SJSA1 (cell line): ENCODE measurements around the gene CSMD2. TPM values are rescaled to one million over a fixed set of nuclear protein-coding genes. Genes with fewer than 3 reads are reported as not detected.

Experiments
- DNase-seq, 2 experiments: peaks; one replicate each; pipeline ENCODE4 v3.0.0-alpha.2; 2015 to 2020; ENCODE audit warnings: low spot score in 2 of 2, low read depth in 1 of 2
- H3K27ac ChIP-seq: fragments of 250-450 bp; sonication (Bioruptor Pico); 2 replicates; pipeline ENCODE4 v1.5.1; 2020; ENCODE audit warnings: mild to moderate bottlenecking, moderate library complexity
- H3K27me3 ChIP-seq: fragments of 250-450 bp; sonication (Bioruptor Pico); replicated peaks from 2 replicates; pipeline ENCODE4 v1.5.1; 2020; ENCODE audit warnings: mild to moderate bottlenecking, moderate library complexity
- H3K36me3 ChIP-seq: fragments of 250-450 bp; sonication (Bioruptor Pico); 2 replicates; pipeline ENCODE4 v1.5.1; 2020; ENCODE audit warnings: mild to moderate bottlenecking
- H3K4me1 ChIP-seq: fragments of 250-450 bp; sonication (Bioruptor Pico); replicated peaks from 2 replicates; pipeline ENCODE4 v1.6.1; 2021; ENCODE audit warnings: mild to moderate bottlenecking
- H3K4me3 ChIP-seq: fragments of 250-450 bp; sonication (Bioruptor Pico); 2 replicates; pipeline ENCODE4 v1.5.1; 2020; ENCODE audit warnings: mild to moderate bottlenecking
- H3K9me3 ChIP-seq: fragments of 250-450 bp; sonication (Bioruptor Pico); replicated peaks from 2 replicates; pipeline ENCODE4 v1.5.1; 2020; ENCODE audit warnings: mild to moderate bottlenecking
- total RNA-seq: library from RNA; depleted of rRNA; stranded (reverse); fragments of >200 nt; shearing (Covaris generic); gene quantifications from 2 replicates; pipeline ENCODE4 v1.2.3, GENCODE V29; 2014

The CSMD2 gene
- total RNA-seq, 1 experiment from 2014 or later: 0.87 TPM

DNA sequence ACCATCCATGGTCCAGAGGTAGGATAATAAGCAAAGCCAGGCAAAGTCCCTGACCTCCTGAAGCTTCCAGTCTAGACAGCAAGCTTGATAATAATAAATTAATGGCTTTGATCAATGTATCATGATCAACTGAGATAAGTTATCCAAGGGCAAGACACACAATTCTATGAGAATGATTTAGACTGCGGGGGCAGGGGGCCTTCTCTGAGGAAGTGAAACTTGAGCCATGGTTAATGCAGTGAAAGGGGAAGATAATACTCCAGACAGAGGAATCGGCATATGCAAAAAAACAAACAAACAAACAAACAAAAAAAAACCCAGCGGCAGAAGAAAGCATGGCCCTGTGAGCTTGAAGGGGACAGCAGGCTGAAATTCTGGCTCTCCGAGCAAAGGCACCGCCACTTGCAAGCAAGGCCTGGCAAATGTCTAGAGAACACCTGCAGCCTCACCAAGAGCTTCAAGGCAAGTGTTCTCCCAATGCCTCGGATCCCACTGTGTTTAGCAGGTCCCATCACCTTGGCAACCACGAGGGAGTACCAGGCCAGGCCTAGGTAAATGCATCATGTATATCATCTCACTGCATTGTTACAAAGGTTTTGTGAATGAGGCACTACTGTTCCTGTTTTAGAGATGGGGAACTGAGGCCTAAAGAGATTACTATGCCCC is 24.9 kb downstream of the CSMD2 start:
- no peaks in the 10 kb centered on the region for H3K4me1 ChIP-seq
- H3K27me3 ChIP-seq: no peaks in the 10 kb centered on the region
- H3K27ac ChIP-seq: no peak overlapping the region
- H3K4me3 ChIP-seq: no peak overlapping the region
- no peaks in the 10 kb centered on the region for H3K36me3 ChIP-seq
- peak in 1 of 2 experiments; percentile 17 for DNase-seq
- H3K9me3 ChIP-seq: no peaks in the 10 kb centered on the region

DNA sequence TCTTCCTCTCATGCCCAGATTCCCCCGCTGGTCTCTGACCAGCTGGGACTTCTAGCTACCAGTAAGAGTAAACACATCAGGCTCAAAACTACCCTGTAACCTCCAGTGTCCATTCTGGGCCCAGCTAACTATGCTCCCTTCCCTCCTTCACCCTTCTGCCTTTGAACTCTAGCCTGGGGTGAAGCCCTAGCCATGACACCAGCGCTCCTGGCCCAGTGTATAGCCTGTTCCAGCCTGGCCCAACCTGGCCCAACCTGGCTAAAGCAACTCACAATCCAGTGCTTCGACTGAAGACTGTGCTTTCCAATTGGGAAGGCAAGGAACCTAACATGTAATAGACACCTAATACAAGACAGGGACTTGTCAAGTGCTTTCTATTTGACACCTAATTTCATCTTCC is 27.6 kb downstream of the CSMD2 start:
- no peaks in the 10 kb centered on the region for H3K27me3 ChIP-seq
- peak in 1 of 2 experiments; percentile 25 for DNase-seq

DNA sequence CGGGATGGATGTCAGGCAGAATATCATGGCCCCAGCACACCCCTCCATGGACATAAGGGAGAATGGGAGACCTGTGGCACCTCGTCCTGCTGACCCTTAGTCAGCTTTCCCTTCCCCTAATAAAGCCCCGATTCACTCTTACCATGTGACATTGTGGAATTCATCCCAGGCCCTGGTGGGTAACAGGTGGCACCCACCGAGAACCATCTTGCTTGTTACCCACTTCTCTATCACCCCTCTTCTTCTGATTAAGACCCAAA is 32.9 kb downstream of the CSMD2 start:
- Histone ChIP-seq H3K27me3 (no peaks in the 10 kb centered on the region), H3K36me3 (no peaks in the 10 kb centered on the region), H3K9me3 (no peaks in the 10 kb centered on the region)

More for the DNA sequence above, 27.6 kb downstream of the CSMD2 start:
- H3K4me1 ChIP-seq: no peaks in the 10 kb centered on the region
- no peak overlapping the region for H3K27ac ChIP-seq
- no peaks in the 10 kb centered on the region for H3K9me3 ChIP-seq
- H3K4me3 ChIP-seq: no peak overlapping the region
- H3K36me3 ChIP-seq: no peaks in the 10 kb centered on the region

DNA sequence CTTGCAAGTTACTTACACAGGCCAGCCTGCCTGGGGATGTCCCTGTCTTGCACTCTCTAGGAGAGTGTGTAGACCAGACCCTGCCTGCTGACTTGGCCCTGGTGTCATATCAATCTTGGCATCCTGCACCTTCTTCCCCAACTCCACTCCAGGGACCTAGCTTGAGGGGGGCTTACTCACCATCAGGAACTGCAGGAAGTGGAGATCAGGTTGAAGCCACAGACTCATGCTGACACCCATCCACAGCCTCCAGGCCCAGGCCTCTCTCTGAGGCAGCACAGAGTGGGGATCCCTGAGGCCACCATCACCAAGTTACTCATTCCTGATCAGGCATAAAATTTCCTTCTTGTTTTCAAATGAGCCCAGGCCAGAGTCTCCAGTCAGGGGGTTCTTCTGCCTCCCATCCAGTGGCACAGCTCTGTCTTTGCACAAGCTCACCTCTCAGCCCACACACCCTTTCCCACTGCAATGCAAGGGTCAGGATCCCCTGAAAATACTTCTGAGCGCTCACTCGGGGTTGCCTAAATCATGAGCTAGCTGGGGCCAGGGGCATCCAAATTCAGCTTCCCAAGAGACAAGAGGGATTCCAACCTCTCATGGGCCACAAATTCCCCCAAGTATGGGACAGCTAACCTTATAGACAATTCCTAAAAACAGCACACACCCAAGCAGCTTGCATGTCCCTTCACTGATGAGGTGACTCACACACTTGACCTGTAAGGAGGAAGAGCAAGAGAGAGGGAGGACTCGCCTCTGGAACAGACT is 33.5 kb downstream of the CSMD2 start:
- Histone ChIP-seq H3K36me3 (no peaks in the 10 kb centered on the region), H3K4me1 (no peaks in the 10 kb centered on the region), H3K27me3 (no peaks in the 10 kb centered on the region), H3K4me3 (no peak overlapping the region), H3K27ac (no peak overlapping the region), H3K9me3 (no peaks in the 10 kb centered on the region)
- DNase-seq: peak in 1 of 2 experiments; percentile 24

More for the DNA sequence above, 32.9 kb downstream of the CSMD2 start:
- DNase-seq: peak in 1 of 2 experiments; percentile 21
- H3K4me1 ChIP-seq: no peaks in the 10 kb centered on the region
- H3K27ac ChIP-seq: no peak overlapping the region
- H3K4me3 ChIP-seq: no peak overlapping the region

DNA sequence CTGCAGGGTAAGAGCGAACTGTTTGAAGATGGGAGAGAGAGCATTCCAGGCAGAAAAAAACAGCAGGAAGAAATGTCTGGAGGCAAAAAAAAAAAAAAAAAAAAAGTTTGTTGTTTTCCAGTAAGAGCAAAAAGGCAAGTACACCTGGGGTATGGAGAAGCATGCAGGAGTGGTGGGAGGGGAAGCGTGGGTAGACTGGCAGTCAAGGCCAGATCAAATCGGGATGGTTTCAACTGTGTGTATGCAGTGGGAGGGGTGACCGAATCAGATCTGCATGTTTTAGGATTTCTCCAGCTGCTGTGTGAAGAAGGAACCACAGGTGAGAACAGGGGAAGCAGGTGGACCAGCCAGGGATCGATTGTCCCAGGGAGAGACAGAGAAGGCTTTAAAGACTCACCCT is 34.7 kb downstream of the CSMD2 start:
- DNase-seq: peak in 1 of 2 experiments; percentile 19
- no peak overlapping the region for H3K27ac ChIP-seq
- H3K4me3 ChIP-seq: no peak overlapping the region
- no peaks in the 10 kb centered on the region for H3K4me1 ChIP-seq
- H3K9me3 ChIP-seq: no peaks in the 10 kb centered on the region
- H3K27me3 ChIP-seq: no peaks in the 10 kb centered on the region
- H3K36me3 ChIP-seq: no peaks in the 10 kb centered on the region

DNA sequence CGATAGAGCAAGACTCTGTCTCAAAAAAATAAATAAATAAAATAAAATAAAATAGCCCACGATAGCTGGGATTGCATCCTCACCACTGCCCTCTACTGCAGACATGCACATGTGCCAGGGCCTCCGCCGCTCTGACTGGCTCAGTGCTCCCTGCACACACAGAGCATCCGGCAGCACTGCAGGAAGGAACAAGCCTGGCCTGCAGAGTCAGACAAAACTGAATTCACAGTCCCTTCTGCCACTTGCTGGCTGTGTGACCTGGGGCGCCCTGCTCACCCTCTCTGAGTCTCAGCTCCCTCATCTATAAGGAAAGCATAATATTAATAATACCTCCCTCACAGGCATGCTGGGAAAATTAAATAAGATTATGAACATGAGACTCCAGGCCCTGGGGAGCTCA is 35.4 kb downstream of the CSMD2 start:
- Histone ChIP-seq H3K36me3 (no peaks in the 10 kb centered on the region), H3K4me3 (no peak overlapping the region), H3K4me1 (no peaks in the 10 kb centered on the region), H3K27ac (no peak overlapping the region), H3K27me3 (no peaks in the 10 kb centered on the region), H3K9me3 (no peaks in the 10 kb centered on the region)
- peak in 1 of 2 experiments; percentile 16 for DNase-seq

DNA sequence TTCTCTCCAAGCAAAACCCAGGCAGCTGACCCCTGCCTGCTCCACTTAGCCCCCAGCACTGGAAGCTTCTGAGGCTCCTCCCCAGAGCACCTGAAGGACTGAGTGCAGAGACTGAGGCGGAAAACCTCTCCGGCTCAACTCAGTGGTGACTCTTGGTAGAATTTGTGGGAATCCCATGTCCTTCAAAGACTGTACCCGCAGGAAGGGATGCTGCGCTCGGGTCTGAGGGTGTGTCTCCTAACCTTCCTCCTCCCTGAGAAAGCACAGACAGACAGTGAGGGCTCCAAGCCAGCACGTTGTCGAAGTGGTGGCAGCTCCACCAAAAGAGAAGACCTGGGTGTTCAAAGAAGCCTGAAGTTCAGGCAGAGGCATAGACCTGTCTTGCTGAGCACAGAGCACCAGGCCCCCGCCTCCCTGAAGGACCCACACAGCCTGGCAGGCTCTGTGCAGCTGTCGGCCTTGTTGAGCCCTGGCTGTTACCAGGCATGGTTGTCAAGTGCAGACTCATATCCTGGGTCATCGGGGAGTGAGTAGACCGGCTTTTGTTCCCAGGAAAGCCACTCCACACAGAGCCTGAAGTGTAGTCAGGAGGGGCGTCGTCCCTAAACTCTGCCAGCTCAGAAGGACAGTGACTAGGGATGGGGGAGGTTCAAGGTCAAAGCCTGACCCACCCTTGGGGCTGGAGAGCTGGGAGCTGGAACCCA is 36.7 kb downstream of the CSMD2 start:
- no peaks in the 10 kb centered on the region for H3K4me1 ChIP-seq
- no peak overlapping the region for H3K4me3 ChIP-seq
- no peaks in the 10 kb centered on the region for H3K9me3 ChIP-seq
- no peaks in the 10 kb centered on the region for H3K27me3 ChIP-seq
- DNase-seq: peak in 1 of 2 experiments; percentile 36
- no peaks in the 10 kb centered on the region for H3K36me3 ChIP-seq
- H3K27ac ChIP-seq: no peak overlapping the region

DNA sequence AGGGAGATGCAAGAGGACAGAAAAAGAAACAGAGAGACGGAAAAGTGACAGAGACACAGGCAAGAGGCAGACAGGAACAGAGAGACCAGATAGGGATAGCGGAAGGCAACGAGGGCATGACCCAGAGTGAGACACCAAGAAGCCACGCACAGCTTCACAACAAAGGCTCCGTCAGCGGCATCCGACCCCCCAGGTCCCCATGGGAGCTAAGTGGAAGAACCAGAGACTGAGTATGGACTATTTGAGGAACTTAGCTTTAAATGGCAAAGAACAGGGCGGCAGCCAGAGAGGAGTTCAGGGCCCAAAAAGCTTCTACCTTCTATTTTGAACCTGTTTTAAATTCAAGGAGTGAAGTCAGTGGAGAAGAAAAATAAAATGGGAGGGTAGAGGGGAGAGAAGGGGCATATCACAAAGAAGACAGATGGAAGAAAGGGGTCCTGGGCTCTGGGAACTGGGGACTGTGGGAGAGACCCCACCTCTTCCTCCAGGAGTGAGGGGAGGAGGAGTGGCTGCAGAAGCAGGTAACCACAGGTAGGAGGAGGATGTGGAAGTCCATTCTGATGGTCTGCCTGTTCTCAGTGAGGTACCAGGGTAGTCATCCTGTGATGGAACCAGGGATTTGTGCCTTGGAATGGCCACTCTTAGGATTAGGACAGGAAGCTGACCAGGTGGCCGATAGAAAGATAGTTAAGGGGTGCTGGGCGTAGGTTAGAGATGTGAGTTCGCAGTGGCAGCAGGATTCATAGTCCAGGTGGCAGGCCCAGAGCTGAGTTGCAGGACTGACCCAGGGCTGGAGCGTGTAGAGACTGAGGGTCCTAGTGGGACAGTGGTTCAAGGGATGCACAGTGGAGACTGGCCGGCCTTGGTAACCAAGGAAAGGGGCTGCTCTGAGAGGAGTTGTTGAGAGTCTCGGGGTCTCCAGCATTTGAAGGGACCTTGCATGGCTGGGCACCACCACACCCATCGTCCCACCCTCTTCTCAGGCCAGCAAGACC is 37.7 kb downstream of the CSMD2 start:
- no peak overlapping the region for H3K4me3 ChIP-seq
- H3K27me3 ChIP-seq: no peaks in the 10 kb centered on the region
- no peaks in the 10 kb centered on the region for H3K4me1 ChIP-seq
- H3K27ac ChIP-seq: no peak overlapping the region
- H3K9me3 ChIP-seq: no peaks in the 10 kb centered on the region
- DNase-seq: peak in 1 of 2 experiments; percentile 32
- H3K36me3 ChIP-seq: no peaks in the 10 kb centered on the region

DNA sequence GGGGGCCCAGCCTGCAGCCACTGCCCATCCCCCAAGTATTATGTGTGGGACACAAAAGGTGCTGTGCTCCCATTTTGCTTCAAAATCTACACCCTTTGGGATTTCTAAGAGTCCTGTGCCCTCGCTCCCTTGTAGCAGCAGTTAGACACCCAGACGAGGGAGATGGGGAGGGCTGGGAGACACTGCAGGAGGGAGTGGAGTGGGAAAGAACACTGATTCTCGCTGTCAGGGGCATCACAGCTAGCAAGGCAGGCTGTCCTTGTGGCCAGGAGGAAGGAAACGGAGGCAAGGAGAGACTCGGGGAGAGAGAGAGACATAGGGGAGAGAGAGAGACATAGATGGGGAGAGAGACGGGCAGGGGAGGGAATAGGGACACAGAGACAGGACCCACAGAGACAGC is 38.5 kb downstream of the CSMD2 start:
- no peak for DNase-seq
- H3K36me3 ChIP-seq: no peaks in the 10 kb centered on the region
- no peak overlapping the region for H3K4me3 ChIP-seq

DNA sequence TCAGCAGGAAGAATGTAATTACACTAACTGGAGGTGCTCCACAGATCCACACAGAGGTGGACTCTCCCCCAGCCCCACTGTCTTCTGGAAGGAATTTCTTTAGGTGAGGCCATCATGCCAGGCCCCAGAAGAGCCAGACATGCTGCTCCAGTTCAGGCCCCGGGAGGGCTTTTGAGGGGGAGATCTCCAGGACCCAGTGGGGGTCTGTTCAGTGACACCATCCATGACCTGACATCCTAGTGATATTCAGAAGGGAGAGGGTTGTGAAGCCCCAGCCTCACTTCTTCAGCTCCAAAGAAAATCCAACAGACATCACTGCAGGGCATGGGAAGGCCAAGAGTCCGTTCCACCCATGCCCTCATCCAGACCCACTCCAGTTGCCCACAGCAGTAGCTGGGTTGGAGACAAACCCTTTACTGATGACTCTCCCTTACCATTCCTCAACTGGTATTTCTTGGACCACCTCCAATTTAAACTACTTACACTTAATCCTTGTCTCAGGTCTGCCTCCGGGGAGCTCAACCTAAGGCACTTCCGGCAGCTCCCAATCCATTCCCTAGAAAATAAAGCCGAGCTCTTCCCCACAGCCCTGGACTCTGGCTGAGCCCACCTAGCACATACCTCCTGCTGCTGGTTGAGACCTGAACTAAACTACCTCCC is 39.2 kb downstream of the CSMD2 start:
- Histone ChIP-seq H3K9me3 (no peaks in the 10 kb centered on the region), H3K27me3 (no peaks in the 10 kb centered on the region), H3K4me3 (no peak overlapping the region), H3K27ac (no peak overlapping the region), H3K4me1 (no peaks in the 10 kb centered on the region), H3K36me3 (no peaks in the 10 kb centered on the region)
- DNase-seq: peak in 1 of 2 experiments; percentile 28

More for the DNA sequence above, 38.5 kb downstream of the CSMD2 start:
- H3K27me3 ChIP-seq: no peaks in the 10 kb centered on the region
- H3K27ac ChIP-seq: no peak overlapping the region
- no peaks in the 10 kb centered on the region for H3K9me3 ChIP-seq
- H3K4me1 ChIP-seq: no peaks in the 10 kb centered on the region

DNA sequence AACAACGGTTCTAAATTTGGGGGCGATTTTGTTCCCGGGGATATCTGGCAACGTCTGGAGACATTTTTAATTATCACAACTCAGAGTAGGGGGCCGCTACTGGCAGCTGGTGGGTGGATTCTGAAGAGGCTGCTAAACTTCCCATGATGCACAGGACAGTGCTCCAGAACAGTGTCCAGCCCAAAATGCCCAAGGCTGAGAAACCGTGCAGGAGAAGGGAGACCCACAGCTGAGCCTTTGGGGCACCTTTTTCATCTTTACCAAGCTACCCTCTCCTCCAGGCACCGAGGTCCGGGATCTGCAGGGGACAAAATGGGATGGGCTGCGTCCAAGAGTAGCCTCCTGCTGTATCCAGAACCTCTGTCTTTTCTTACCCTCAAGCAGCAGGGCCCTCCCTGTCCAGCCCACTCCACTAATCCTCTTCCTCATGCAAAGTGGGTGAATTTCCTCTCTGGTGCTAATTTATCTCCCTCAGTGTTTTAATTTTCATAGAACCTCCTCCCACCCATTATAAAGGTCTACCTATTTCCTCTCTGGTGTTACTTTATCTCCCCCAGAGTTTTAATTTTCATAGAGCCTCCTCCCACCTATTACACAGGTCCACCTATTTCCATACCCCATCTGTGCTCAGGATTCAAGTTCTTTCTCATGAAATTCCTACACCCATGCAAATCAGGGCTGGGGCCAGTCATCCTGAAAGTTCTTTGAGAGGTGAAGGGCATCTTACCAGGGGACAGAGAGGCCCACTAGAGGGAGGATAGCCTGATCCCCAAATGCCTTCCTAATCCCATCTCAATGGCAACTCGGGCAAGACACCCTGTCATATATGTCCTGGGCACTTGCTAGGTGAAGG is 42.7 kb downstream of the CSMD2 start:
- H3K27me3 ChIP-seq: no peaks in the 10 kb centered on the region
- DNase-seq: no peak
- no peaks in the 10 kb centered on the region for H3K36me3 ChIP-seq
- no peaks in the 10 kb centered on the region for H3K4me1 ChIP-seq
- H3K27ac ChIP-seq: no peak overlapping the region
- no peak overlapping the region for H3K4me3 ChIP-seq
- H3K9me3 ChIP-seq: no peaks in the 10 kb centered on the region; the same call in 1 of the 2 replicates

DNA sequence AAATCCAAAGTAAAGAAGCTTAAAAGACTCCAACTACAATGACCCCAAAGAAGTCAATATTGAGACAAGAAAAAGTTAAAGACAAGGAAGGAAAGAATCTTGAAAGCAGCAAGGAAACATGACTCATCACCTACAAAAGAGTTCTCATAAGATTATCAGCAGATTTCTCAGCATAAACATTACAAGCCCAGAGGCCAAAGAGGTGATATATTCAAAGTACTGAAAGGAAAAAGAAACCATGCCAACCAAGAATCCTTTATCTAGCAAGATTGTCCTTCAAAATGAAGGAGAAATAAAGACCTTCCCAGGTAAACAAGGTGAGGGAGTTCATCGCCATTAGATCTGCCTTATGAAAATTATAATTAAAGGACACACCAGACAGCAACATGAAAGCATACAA is 49.8 kb downstream of the CSMD2 start:
- Histone ChIP-seq H3K9me3 (no peaks in the 10 kb centered on the region; the same call in 1 of the 2 replicates), H3K4me1 (no peaks in the 10 kb centered on the region), H3K36me3 (no peaks in the 10 kb centered on the region), H3K27ac (no peak overlapping the region), H3K27me3 (no peaks in the 10 kb centered on the region), H3K4me3 (no peak overlapping the region)
- DNase-seq: no peak
